NB4 (cell line): ENCODE results near the gene NKX2-3.

Source experiments
- DNase-seq: peaks from one replicate; pipeline ENCODE4 v3.0.0; 2010; ENCODE audit warnings: low read depth
- H3K4me3 ChIP-seq: one replicate; pipeline ENCODE4 v1.5.1; 2011; ENCODE audit warnings: mild to moderate bottlenecking, low read depth, low read length, moderate library complexity
- CTCF ChIP-seq: IDR thresholded peaks from one replicate; pipeline ENCODE4 v1.5.1; 2012; ENCODE audit warnings: low read depth, low read length
- MAX ChIP-seq: IDR thresholded peaks from 2 replicates; pipeline ENCODE4 v1.6.1; 2011; ENCODE audit warnings: low read depth, low read length
- MYC ChIP-seq: IDR thresholded peaks from 2 replicates; pipeline ENCODE4 v1.6.1; 2011; ENCODE audit warnings: low read depth, low read length
- POLR2A ChIP-seq: IDR thresholded peaks from 2 replicates; pipeline ENCODE4 v1.6.1; 2011; ENCODE audit warnings: mild to moderate bottlenecking; ENCODE audit not compliant: insufficient read length; ENCODE audit errors: extremely low read depth

NKX2-3 gene

GRCh38 chr10:99537989-99538917 is 5.5 kb downstream of the NKX2-3 start:
- DNase-seq, result no peak
- no peak overlapping the region for H3K4me3 ChIP-seq
- TF ChIP-seq POLR2A, result no peak
- TF ChIP-seq MYC, result no peak
- TF ChIP-seq CTCF, result no peak
- no peak for TF ChIP-seq MAX

GRCh38 chr10:99539120-99539519 is 6.4 kb downstream of the NKX2-3 start:
- TF ChIP-seq POLR2A, result no peak
- no peak for TF ChIP-seq MYC
- TF ChIP-seq CTCF, result no peak
- TF ChIP-seq MAX, result no peak
- DNase-seq, result no peak
- no peak overlapping the region for H3K4me3 ChIP-seq

GRCh38 chr10:99539820-99540219 is 7.1 kb downstream of the NKX2-3 start:
- DNase-seq, result no peak
- no peak for TF ChIP-seq POLR2A
- TF ChIP-seq MYC, result no peak
- TF ChIP-seq CTCF, result no peak
- TF ChIP-seq MAX, result no peak
- H3K4me3 ChIP-seq, result no peak overlapping the region

- no peak overlapping the region for H3K4me3 ChIP-seq
- no peak for TF ChIP-seq MYC
- TF ChIP-seq CTCF, result no peak
- no peak for TF ChIP-seq POLR2A
- no peak for TF ChIP-seq MAX
- no peak for DNase-seq
Measured at GRCh38 chr10:99540306-99540656, 7.5 kb downstream of the NKX2-3 start.

GRCh38 chr10:99540657-99541531 is 8.2 kb downstream of the NKX2-3 start:
- no peak overlapping the region for H3K4me3 ChIP-seq
- no peak for DNase-seq
- TF ChIP-seq POLR2A (no peak), MYC (no peak), CTCF (no peak), MAX (no peak)
